ENCODE measurements around the gene TIGD1.

TIGD1 gene

DNA sequence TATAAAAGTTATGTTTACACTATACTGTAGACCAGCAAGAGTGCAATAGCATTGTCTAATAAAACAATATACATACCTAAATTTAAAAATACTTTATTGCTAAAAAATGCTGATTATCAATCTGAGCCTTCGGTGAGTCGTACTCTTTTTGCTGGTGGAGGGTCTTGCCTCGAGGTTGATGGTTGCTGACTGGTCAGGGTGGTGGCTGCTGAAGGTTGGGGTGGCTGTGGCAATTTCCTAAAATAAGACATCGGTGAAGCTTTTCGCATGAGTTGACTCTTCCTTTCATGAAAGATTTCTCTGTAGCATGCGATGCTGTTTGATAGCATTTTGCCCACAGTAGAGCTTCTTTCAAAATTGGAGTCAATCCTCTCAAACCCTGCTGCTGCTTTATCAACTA is 2.4 kb downstream of the TIGD1 start:
- TF ChIP-seq, protein P1, sequence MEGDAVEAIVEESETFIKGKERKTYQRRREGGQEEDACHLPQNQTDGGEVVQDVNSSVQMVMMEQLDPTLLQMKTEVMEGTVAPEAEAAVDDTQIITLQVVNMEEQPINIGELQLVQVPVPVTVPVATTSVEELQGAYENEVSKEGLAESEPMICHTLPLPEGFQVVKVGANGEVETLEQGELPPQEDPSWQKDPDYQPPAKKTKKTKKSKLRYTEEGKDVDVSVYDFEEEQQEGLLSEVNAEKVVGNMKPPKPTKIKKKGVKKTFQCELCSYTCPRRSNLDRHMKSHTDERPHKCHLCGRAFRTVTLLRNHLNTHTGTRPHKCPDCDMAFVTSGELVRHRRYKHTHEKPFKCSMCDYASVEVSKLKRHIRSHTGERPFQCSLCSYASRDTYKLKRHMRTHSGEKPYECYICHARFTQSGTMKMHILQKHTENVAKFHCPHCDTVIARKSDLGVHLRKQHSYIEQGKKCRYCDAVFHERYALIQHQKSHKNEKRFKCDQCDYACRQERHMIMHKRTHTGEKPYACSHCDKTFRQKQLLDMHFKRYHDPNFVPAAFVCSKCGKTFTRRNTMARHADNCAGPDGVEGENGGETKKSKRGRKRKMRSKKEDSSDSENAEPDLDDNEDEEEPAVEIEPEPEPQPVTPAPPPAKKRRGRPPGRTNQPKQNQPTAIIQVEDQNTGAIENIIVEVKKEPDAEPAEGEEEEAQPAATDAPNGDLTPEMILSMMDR (IDR thresholded peaks at IDR 0.05; ENCODE audit: borderline replicate concordance, control extremely low read depth, extremely low read depth, insufficient read depth, missing control alignments): no peak
- in situ Hi-C loops (cut with MboI; ENCODE audit: low sequenced_read_pairs, unreplicated experiment): no loop called here
- DNase-seq (ENCODE audit: low spot score): no peak

GRCh38 chr2:232545511-232546375 is 4.6 kb downstream of the TIGD1 start:
- TF ChIP-seq, protein P1 (IDR thresholded peaks at IDR 0.05; ENCODE audit: borderline replicate concordance, control extremely low read depth, extremely low read depth, insufficient read depth, missing control alignments): no peak
- in situ Hi-C loops (cut with MboI; ENCODE audit: low sequenced_read_pairs, unreplicated experiment): no loop called here

DNA sequence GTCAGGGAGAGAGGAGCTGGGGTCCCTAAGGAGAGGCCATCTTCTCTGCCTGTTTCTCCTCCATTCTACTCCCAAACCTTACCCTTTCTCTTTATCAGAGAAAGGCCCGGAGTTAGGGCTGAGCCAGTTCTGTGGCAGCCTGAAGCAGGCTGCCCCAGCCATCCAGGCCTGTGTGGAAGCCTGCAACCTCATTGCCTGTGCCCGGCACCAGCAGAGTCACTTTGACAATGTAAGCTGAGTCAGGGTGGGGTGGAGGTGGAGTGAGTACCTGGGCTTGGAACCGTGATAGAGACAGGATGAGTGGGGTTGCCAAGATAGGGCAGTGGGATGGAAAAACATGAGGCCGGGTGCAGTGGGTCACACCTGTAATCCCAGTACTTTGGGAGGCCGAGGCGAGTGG is 5.7 kb downstream of the TIGD1 start:
- in situ Hi-C loops (cut with MboI; ENCODE audit: low sequenced_read_pairs, unreplicated experiment): no loop called here
- DNase-seq (ENCODE audit: low spot score): no peak
- TF ChIP-seq, protein P1 (IDR thresholded peaks at IDR 0.05; ENCODE audit: borderline replicate concordance, control extremely low read depth, extremely low read depth, insufficient read depth, missing control alignments): no peak

More at GRCh38 chr2:232545511-232546375, 4.6 kb downstream of the TIGD1 start:
- no peak for DNase-seq (ENCODE audit: low spot score)

- no peak for DNase-seq (ENCODE audit: low spot score)
- in situ Hi-C loops (cut with MboI; ENCODE audit: low sequenced_read_pairs, unreplicated experiment): no loop called here
- TF ChIP-seq, protein P1 (IDR thresholded peaks at IDR 0.05; ENCODE audit: borderline replicate concordance, control extremely low read depth, extremely low read depth, insufficient read depth, missing control alignments): no peak
Observed at GRCh38 chr2:232543928-232544631, 6.3 kb downstream of the TIGD1 start.

DNA sequence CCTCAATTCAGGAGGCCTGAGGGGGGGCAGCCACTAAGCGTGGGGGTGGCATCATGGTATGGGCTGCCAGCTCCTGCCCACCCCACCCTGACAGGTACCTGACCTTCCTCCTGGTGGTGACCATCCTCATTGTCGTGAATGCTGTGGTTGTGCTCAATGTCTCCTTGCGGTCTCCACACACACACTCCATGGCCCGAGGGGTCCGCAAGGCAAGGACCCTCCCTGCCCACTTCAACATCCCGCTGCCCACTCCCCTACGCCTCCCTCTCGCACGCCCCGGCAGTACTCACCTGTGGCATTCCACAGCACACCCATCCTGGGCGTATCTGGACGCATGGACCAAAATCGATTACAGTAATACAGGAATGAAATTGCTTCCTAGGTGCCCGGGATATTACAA is 6.9 kb downstream of the TIGD1 start:
- no peak for DNase-seq (ENCODE audit: low spot score)
- in situ Hi-C loops (cut with MboI; ENCODE audit: low sequenced_read_pairs, unreplicated experiment): no loop called here
- TF ChIP-seq, protein P1 (IDR thresholded peaks at IDR 0.05; ENCODE audit: borderline replicate concordance, control extremely low read depth, extremely low read depth, insufficient read depth, missing control alignments): no peak

DNA sequence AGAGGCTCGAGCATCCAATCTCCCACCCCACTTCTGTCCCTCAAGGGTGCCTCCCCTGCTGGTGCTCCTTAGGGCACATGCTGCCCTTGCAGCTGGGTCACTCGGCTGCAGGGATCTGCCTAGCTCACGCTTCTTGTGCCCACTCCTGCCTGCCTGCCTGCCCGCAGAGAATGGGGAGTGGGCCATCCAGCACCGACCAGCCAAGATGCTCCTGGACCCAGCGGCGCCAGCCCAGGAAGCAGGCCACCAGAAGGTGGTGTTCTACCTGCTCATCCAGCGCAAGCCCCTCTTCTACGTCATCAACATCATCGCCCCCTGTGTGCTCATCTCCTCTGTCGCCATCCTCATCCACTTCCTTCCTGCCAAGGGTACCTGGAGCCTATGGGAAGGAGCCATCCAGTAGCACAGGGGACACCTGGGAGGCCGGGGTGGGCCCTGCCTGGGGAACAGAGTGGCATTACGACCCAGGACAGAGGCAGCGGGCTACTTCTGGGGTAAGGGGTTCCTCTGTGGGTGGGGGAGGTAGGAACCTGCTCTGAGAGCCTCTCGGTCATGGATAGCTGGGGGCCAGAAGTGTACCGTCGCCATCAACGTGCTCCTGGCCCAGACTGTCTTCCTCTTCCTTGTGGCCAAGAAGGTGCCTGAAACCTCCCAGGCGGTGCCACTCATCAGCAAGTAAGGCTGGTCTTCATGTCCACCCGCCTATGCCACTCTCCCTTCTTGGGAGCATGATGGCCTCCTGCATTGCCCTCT is 7.5 kb downstream of the TIGD1 start:
- DNase-seq (ENCODE audit: low spot score): no peak
- in situ Hi-C loops (cut with MboI; ENCODE audit: low sequenced_read_pairs, unreplicated experiment): no loop called here
- TF ChIP-seq, protein P1 (IDR thresholded peaks at IDR 0.05; ENCODE audit: borderline replicate concordance, control extremely low read depth, extremely low read depth, insufficient read depth, missing control alignments): no peak

Measured in GM13976 (cell line).